ENCODE data around the gene KCNQ5. TPM values are rescaled to one million over a fixed set of nuclear protein-coding genes. Genes with fewer than 3 reads are reported as not detected.

Gene KCNQ5
- total and polyA plus RNA-seq, 2 of the 8 experiments (the other 6 are each of a cell fraction or from before 2014, with no cell fraction given): 0.83 to 1.2 TPM

DNA sequence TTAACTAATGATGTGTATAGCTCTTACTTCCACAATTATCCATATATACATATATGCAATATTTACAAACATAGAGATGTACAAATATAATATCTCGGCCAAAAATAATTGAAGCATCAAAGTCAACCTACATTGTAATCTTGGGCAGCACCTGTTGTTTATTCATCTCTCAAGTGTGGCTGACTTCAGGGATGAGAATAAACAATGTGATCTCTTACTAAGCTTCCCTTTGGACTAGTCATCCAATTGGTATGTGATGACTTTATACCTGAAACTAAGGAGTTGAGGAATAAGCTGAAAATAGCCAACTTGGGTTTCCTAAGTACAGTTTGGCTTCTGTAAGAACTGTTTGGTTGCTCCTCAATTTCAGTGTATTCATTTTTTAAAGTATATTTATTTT lies 346.8 kb downstream of the KCNQ5 start:
- H3K4me2 ChIP-seq (ENCODE audit: insufficient read depth in 1 of 2, low read depth in 2 of 2, low read length in 2 of 2): no peak overlapping the region
- H3K27me3 ChIP-seq (replicated peaks in 1 of 4; ENCODE audit: control insufficient read depth in 3 of 4, extremely low read depth in 1 of 4, insufficient read depth in 3 of 4, low read length in 3 of 4): no peaks in the 10 kb centered on the region
- no peak overlapping the region for H2BK12ac ChIP-seq (ENCODE audit: low read depth, low read length)
- DNase-seq (ENCODE audit: low read depth in 1 of 2, low spot score in 2 of 2) (no peak), FAIRE-seq (no peak)
- H3K18ac ChIP-seq (ENCODE audit: extremely low read depth, low read length): no peak overlapping the region
- H3K79me2 ChIP-seq (ENCODE audit: control insufficient read depth in 1 of 2, insufficient read depth in 2 of 2, low read length in 2 of 2): no peaks in the 10 kb centered on the region
- H3K9me3 ChIP-seq (ENCODE audit: insufficient read depth in 2 of 2, low read depth in 1 of 2, low read length in 1 of 2): no peaks in the 10 kb centered on the region
- H2BK15ac ChIP-seq (ENCODE audit: low read length): no peak overlapping the region
- H2AFZ ChIP-seq (ENCODE audit: low read length): no peak overlapping the region
- H3K27ac ChIP-seq (ENCODE audit: low read depth, low read length): no peak overlapping the region
- H2BK5ac ChIP-seq (ENCODE audit: low read depth, low read length): no peak overlapping the region
- CTCF ChIA-PET (ENCODE audit: partially characterized antibody): no interaction called here
- no peak overlapping the region for H4K5ac ChIP-seq (ENCODE audit: insufficient read length, low read depth, low read length)
- H3K79me1 ChIP-seq (ENCODE audit: low read depth, low read length): no peaks in the 10 kb centered on the region
- H3K36me3 ChIP-seq (ENCODE audit: control insufficient read depth in 2 of 4, insufficient read depth in 4 of 4, low read length in 3 of 4): no peaks in the 10 kb centered on the region
- no peak overlapping the region for H4K8ac ChIP-seq (ENCODE audit: extremely low read depth, insufficient read depth, low read length)
- no peaks in the 10 kb centered on the region for H3K23me2 ChIP-seq (ENCODE audit: low read depth, low read length)
- H3K14ac ChIP-seq (ENCODE audit: insufficient read length): no peak overlapping the region
- H4K91ac ChIP-seq (replicated peaks; ENCODE audit: insufficient read length, low read length): no peak overlapping the region
- H3K4me3 ChIP-seq (ENCODE audit: extremely low read depth in 1 of 4, insufficient read depth in 2 of 4, low read depth in 3 of 4, low read length in 4 of 4): no peak overlapping the region
- POLR2A ChIA-PET (ENCODE audit: partially characterized antibody): no interaction called here
- no peaks in the 10 kb centered on the region for H3K4me1 ChIP-seq (replicated peaks in 1 of 4; ENCODE audit: control insufficient read depth in 3 of 4, insufficient read depth in 4 of 4, low read length in 3 of 4)
- H3K56ac ChIP-seq (replicated peaks; ENCODE audit: insufficient read length, low read depth, low read length): no peak overlapping the region
- no peak overlapping the region for H2BK20ac ChIP-seq (ENCODE audit: low read length)
- H3K23ac ChIP-seq (ENCODE audit: insufficient read length): no peak overlapping the region
- no peaks in the 10 kb centered on the region for H4K20me1 ChIP-seq (replicated peaks in 1 of 2; ENCODE audit: control insufficient read depth in 1 of 2, insufficient read depth in 2 of 2, low read length in 2 of 2)
- H3K9ac ChIP-seq (replicated peaks in 1 of 4; ENCODE audit: extremely low read depth in 1 of 4, low read depth in 3 of 4, low read length in 3 of 4): no peak overlapping the region
- no peak overlapping the region for H2AK5ac ChIP-seq (ENCODE audit: low read depth, low read length)
- 93% methylated on average over 1 of the region's 1 CpG; no CpG with 5 or more reads in 1 of the 2 experiments for WGBS, 2 experiments (ENCODE audit: extremely low coverage in 1 of 2, insufficient coverage in 1 of 2, insufficient read length in 1 of 2, insufficient replicate concordance in 2 of 2, low coverage in 1 of 2, low lambda C conversion rate in 2 of 2, missing lambda C conversion rate in 1 of 2)
- H3K4ac ChIP-seq (replicated peaks; ENCODE audit: insufficient read length, low read depth, low read length): no peak overlapping the region
- H2BK120ac ChIP-seq (replicated peaks; ENCODE audit: low read depth, low read length): no peak overlapping the region
- no peak for TF ChIP-seq SP4 (IDR thresholded peaks at IDR 0.05; ENCODE audit: low read length)
- TF ChIP-seq ZNF274 (IDR thresholded peaks at IDR 0.05; ENCODE audit: borderline replicate concordance, extremely low read depth, low read length): no peak
- TF ChIP-seq CREB1 (IDR thresholded peaks at IDR 0.05): no peak
- no peak for TF ChIP-seq JUN (IDR thresholded peaks at IDR 0.05; ENCODE audit: low read depth, low read length)
- no peak for TF ChIP-seq RFX5 (IDR thresholded peaks at IDR 0.05; ENCODE audit: borderline replicate concordance, low read depth, low read length)
- TF ChIP-seq CHD1 (IDR thresholded peaks at IDR 0.05; ENCODE audit: low read depth, low read length): no peak
- TF ChIP-seq SRF (IDR thresholded peaks at IDR 0.05; ENCODE audit: low read depth, low read length): no peak
- TF ChIP-seq EP300 (IDR thresholded peaks at IDR 0.05; ENCODE audit: borderline replicate concordance in 1 of 2, low read depth in 2 of 2, low read length in 2 of 2): no peak
- TF ChIP-seq, protein P1, sequence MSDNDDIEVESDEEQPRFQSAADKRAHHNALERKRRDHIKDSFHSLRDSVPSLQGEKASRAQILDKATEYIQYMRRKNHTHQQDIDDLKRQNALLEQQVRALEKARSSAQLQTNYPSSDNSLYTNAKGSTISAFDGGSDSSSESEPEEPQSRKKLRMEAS (IDR thresholded peaks at IDR 0.05): no peak
- TF ChIP-seq CEBPB (IDR thresholded peaks at IDR 0.05; ENCODE audit: low read depth, low read length): no peak
- no peak for TF ChIP-seq SP1 (IDR thresholded peaks at IDR 0.05; ENCODE audit: low read depth, low read length)
- TF ChIP-seq RNF2 (IDR thresholded peaks at IDR 0.05; ENCODE audit: borderline replicate concordance, low read depth, low read length, missing control alignments, poor library complexity, severe bottlenecking): no peak
- no peak for TF ChIP-seq RXRA (IDR thresholded peaks at IDR 0.05; ENCODE audit: insufficient read depth, low read depth, low read length)
- no peak for TF ChIP-seq TCF12 (IDR thresholded peaks at IDR 0.05; ENCODE audit: low read depth, low read length)
- TF ChIP-seq SIRT6 (IDR thresholded peaks at IDR 0.05; ENCODE audit: low read length): no peak
- TF ChIP-seq TAF7 (optimal IDR thresholded peaks at IDR 0.05; ENCODE audit: borderline replicate concordance, low read depth, low read length): no peak

Measured in H1 (cell line).